Activated CD8-positive, alpha-beta memory T cell treated with anti-CD3 and anti-CD28 coated beads, Interleukin-2, amount 50 U/mL, for 24 hours (primary cell): Measurements from ENCODE around the gene SLC38A5.
"Not testable (repeated sequence)": the region's sequence is repeated elsewhere in the genome, so short reads cannot be mapped to it uniquely, and the experiment has no call there.

Experiments used
- DNase-seq: peaks from one replicate; pipeline ENCODE4 v3.0.0-alpha.2; 2020; ENCODE audit errors: extremely low read depth

The SLC38A5 gene

DNA sequence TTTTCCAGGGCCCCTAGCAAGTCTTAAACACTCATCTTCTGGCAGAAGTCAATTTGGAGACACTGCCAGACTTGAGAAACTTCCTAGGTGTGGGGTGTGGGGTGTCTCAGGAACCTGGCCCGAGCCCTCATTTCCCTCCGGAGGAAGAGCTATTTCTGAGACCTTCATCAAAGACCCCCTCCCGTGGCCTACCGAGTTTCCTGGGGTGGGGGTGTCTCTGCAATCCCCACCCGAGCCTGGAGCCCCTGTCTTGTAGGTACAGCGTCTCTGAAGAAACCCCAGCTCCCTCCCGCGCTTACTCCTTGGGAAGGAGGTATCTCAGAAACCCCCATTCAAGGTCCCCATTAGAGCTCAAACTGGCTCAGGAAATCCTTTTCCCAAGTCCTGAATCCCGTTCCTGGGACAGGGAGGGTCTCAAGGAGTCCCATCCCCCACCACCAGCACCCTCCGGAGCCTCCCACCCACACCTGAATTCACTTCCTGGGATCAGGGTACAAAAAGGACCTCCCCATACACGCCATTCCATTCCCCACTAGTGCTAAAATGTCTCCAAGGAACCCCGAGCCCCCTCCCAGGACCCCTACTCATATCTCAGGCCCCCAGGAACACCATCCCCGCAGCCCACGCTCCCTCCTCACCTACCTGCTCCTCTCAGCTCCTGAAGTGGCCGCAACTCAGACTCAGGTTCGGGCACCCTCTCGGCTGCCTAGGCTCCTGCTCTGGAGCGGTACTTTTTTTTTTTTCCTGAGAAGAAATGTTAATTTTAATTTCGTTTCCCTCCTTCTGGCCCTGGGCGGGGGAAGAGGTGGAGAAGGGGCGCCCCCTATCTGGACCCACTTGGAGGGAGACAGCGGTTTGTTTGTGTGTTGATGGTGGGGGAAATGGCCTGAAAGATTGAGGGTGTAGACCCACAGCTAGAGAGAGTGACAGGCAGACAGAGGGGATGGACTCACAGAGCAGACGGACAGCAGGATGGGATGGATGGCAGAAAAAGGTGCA lies 1.1 kb downstream of the SLC38A5 start:
- DNase-seq: no peak

DNA sequence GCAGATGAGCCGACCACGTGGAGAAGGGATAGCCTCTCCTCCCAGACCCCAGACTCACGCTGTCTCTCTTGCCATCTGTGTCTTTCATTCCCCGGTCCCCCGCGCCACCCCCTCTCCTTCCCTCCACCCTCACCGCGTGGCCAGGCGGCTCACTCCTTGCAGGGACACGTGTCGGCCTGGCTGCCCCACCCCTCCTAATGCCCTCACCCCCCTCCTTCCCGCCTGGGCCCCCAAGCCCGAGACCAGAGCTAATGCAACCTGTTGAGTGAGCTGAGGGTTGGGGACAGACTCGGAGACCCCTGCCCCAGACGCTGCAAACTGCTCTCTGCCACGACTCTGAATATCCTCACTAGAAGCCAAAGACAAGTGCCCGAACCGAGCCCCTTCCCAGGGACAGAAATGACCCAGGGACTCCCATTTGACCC lies 1.8 kb downstream of the SLC38A5 start:
- DNase-seq: no peak

DNA sequence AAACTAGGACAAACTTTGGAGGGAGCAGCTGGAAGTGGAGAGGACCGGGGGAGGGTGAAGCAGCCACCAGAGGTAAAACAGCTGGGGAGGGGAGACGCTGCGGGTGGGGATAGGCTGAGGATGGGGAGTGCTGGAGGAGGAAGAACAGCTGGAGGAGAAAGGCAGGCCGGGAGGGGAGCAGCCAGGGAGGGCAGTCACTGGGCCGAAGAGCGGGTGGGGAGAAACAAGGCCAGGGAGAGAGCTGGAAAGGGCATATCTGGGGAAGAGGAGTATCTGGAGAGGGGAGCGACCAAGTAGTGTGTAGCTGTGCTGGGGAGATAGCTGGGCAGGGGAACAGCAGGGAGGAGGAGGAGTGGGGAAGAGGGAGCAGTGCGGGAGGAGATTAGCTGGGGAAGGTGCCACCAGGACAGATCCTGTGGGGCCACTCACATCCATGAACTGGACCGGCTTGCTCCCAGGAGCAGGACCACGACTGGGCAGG lies 2.7 kb downstream of the SLC38A5 start:
- no peak for DNase-seq

- no peak for DNase-seq
These were observed 3.4 kb downstream of the SLC38A5 start for GRCh38 chrX:48466696-48467095.

GRCh38 chrX:48465336-48465933 lies 4.6 kb downstream of the SLC38A5 start:
- DNase-seq: no peak

GRCh38 chrX:48461830-48462229 lies 8.2 kb downstream of the SLC38A5 start:
- no peak for DNase-seq

DNA sequence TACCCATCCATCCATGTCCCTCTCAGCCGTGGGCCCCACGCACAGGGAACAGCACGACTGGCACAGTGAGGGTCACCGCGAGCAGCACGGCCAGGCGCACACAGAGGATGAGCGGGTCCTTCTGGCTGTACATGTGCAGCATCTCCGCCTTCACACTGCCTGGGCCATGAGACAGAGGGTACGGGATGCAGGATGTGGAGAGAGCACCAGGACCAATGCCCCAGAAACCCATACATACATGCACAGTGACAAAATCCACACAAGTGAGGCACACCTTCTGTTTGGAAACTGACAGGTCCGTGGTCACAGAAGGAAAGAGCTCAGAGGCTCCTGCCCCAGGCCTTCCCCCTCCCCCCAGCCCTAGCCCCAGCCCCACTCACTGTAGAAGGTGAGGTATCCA lies 9.5 kb downstream of the SLC38A5 start:
- no peak for DNase-seq

DNA sequence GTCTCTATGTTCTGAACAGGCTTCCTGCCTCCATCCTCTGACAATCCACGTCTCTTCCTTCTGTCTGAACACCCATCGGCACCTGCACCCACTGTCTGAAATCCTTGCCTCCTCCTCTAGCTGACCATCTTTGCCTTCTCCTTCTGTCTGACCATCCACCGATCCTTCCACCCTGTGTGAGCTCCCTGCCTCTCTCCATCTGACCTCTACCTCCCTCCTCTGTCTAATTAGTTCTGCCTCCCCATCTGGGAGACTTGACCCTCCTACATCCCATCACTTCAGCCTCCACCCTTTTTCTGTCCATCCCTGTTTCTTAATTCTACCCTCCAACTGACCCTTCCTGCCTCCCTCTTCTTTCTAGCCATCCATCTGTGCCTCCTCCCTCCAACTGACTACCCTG lies 10.0 kb downstream of the SLC38A5 start:
- DNase-seq: no peak

DNA sequence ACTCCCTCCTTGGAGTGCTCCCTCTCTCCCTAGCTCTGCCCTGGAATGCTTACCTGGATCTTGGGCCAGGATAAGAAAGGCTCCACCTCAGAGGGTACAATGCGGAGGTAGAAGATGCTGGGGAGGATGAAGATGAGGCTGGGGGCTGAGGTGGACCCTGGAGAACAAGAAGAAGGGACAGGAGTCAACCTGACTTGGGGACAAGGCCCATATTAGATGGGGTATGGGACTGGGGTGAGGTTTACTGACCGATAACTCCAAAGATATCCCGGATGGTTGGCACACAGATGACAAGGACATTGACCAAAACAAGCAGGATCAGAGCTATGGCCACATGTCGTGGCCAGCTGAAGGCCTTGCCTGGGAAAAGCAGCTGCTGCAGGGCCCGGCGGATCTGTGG lies 10.6 kb downstream of the SLC38A5 start:
- no peak for DNase-seq

DNA sequence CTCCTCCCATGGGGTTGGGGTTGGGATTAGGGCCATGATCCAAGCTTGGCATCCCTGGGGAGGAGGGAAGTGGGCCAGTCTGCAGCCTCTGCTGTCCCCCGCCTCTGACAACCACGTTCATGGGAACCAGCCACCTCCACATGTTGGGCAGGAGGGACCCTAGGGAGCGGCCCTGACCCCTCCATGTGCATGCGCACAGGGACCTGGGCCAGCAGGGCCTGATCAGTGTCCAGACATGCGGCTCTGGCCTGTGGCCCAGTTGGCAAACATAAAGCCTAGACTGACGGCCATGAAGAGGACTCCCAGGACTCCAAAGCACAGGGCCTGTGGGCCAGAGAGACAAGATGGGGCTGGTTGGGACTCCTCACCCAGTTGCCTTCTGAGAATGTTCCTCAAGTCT lies 11.3 kb downstream of the SLC38A5 start:
- no peak for DNase-seq

DNA sequence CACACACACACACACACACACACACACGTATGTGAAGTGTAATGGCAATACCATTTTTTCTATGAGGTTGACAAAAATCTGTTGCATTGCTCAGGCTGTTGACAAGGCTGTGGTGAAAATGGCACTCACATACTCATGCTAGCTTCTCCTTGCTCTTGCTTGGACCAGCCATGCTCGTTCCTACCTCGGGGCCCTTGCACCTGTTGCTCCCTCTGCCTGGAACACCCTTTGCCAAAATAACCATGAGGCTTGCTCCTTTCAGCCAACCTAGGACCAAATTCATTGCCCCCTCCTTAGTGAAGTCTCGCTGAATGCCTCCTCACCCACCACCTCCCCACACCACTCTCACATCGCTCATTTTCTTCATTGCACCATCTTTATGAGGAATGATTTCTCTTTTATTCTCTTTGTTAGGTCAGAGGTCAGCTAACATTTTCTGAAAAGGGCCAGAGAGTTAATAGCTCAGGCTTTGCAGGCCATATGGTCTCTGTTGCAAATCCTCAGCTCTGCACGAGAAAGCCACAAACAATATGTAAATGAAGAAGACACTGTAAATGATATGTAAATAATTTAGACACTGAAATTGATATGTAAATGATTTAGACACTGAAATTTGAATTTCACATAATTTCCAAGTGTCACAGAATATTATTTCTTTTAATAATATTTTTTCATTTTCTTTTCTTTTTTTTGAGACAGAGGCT lies 13.3 kb downstream of the SLC38A5 start:
- DNase-seq: no peak

DNA sequence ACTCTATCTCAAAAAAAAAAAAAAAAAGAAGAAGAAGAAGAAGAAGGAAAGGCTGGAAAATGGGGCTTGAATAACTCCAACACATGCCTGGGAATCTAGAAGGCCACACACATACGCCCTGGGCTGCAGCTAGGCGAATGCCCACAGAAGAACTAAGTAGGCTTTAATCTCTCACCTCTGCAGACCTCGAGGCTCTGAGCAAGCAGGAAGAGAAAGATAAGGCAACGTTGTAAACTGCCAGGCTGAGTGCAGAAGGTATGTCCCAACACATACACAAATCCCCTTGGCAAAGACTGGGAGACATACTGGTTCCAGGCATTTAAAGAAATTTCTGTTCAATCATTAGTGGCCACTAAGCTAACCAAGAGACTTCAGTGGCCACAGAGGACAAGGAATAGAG lies 18.4 kb downstream of the SLC38A5 start:
- no peak for DNase-seq

- no peak for DNase-seq
These were observed 20.0 kb downstream of the SLC38A5 start for GRCh38 chrX:48450076-48450475.

- DNase-seq: not testable (repeated sequence)
These were observed 22.9 kb downstream of the SLC38A5 start for GRCh38 chrX:48447201-48447600.

DNA sequence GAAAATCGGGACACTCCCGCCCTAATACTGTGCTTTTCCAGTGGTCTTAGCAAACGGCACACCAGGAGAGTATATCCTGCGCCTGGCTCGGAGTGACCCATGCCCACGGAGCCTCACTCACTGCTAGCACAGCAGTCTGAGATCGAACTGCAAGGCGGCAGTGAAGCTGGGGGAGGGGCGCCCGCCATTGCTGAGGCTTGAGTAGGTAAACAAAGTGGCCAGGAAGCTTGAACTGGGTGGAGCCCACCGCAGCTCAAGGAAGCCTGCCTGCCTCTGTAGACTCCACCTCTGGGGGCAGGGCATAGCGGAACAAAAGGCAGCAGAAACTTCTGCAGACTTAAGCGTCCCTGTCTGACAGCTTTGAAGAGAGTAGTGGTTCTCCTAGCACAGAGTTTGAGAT lies 36.3 kb downstream of the SLC38A5 start:
- DNase-seq: not testable (repeated sequence)

GRCh38 chrX:48430166-48430565 lies 39.9 kb downstream of the SLC38A5 start:
- not testable (repeated sequence) for DNase-seq

DNA sequence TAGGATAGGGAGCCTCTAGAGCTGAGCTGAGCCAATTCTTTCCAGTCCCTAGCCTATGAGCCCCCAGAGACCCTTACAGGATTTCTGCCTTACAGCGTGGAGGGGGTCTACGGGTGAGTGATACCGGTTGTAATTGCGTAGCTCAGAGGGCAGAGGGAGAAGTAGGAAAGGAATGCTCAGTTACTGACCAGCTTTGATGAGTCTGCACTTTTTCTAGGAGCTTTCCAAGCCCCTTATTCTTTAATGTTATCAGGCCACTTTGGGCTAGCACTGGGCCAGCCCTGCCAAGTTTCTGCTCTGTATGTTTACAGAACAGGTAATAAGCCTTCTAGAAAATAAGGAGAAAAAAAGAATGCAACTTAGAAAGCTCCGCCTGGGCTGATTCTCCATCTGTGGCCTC lies 40.5 kb downstream of the SLC38A5 start:
- DNase-seq: not testable (repeated sequence)

GRCh38 chrX:48427027-48427716 lies 42.9 kb downstream of the SLC38A5 start:
- DNase-seq: not testable (repeated sequence)

- DNase-seq: not testable (repeated sequence)
These were observed 58.2 kb downstream of the SLC38A5 start, which contains the start of gene SSX4B for GRCh38 chrX:48411860-48412259. SSX4B (minus strand) TSS chrX:48411960; CDS start chrX:48411372, 588 bp downstream.
